Thoracic aorta (tissue), 2 donors: ENCODE data around the gene ADAM15. TPM values are rescaled to one million over a fixed set of nuclear protein-coding genes. Genes with fewer than 3 reads are reported as not detected.

Experiments
- ATAC-seq: fragments of 150-250 bp; one replicate; pipeline ENCODE4 v1.8.0; 2017; ENCODE audit warnings: low read depth; ENCODE audit not compliant: insufficient number of reproducible peaks, low FRiP score
- DNase-seq: peaks from one replicate; pipeline ENCODE4 v3.0.0-alpha.2; 2020; ENCODE audit warnings: low spot score
- H3K27ac ChIP-seq, 2 donors: fragments of 200-600 bp; sonication (generic); 1 replicate in 1 of 2; 2 replicates in 1 of 2; pipeline ENCODE4 v1.5.1; 2016; ENCODE audit warnings: mild to moderate bottlenecking in 2 of 2, moderate library complexity in 2 of 2
- H3K27me3 ChIP-seq: fragments of 200-600 bp; sonication (generic); replicated peaks from 2 replicates; pipeline ENCODE4 v1.6.0; 2016; ENCODE audit warnings: mild to moderate bottlenecking; ENCODE audit not compliant: insufficient read depth
- H3K36me3 ChIP-seq: fragments of 200-600 bp; sonication (generic); one replicate; pipeline ENCODE4 v1.5.1; 2016
- H3K4me1 ChIP-seq, 2 donors: fragments of 200-600 bp; sonication (generic); 1 replicate in 1 of 2; 2 replicates in 1 of 2; pipeline versions ENCODE4 v1.5.1 to v1.6.0; 2016; ENCODE audit warnings: low read depth in 2 of 2, mild to moderate bottlenecking in 1 of 2; ENCODE audit not compliant: control insufficient read depth in 1 of 2
- H3K4me3 ChIP-seq: fragments of 200-600 bp; sonication (generic); 2 replicates; pipeline ENCODE4 v1.5.1; 2016; ENCODE audit warnings: mild to moderate bottlenecking
- H3K9me3 ChIP-seq: fragments of 200-600 bp; sonication (generic); 2 replicates; pipeline ENCODE4 v1.5.1; 2016
- total RNA-seq, 2 donors: library from RNA; depleted of rRNA; stranded (reverse); fragments of >200 nt; gene quantifications; one replicate each; pipeline versions ENCODE4 v1.1.0 to v1.2.3, GENCODE V29; 2016
- TF ChIP-seq, protein P1 (sequence below): fragments of 200-600 bp; sonication (generic); IDR thresholded peaks from one replicate; pipeline ENCODE4 v1.5.1; 2019; ENCODE audit warnings: antibody characterized with exemption

Gene ADAM15
- total RNA-seq, 2 donors from 2014 or later = 119 to 144 TPM

DNA sequence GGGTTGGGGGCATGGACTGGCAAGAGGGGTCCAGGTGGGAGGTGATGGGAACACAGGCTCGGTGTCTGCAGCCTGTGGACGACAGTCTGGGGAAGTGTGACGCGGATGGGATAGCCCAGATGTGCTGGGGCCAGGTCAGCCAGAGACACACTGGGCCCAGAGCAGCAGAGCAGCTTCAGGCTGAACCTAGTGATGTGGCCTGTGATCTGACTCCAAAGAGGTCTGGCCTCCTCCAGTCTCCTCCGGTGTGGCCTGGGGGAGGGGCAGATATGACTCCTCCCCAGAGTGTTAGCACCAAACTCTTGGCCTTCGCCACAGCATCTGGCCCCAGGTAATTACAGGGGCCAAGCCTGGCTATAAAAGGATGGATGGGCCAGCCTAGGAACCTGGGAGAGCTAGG, 41.0 kb downstream of the ADAM15 start:
- no peak for ATAC-seq
- H3K27ac ChIP-seq = no peak overlapping the region

DNA sequence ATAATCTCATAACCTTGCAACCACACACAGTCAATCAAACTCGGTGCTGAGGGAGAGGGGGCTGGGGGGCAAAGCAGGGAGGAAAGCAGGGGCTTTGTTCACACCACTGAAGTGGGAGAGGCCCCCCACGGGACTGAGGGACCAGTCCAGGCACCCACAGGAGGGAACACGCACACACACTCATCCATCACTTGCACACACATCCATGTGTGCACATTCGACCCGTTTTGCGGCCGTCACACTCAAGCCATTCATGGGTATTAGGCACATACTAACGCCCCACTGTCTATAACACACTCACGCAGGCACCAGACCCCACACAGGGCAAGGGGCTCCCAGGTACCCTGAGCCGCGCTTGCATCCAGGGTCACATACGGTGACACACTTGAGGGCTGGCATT, 41.5 kb downstream of the ADAM15 start:
- Histone ChIP-seq H3K9me3 (no peaks in the 10 kb centered on the region), H3K27ac (no peak overlapping the region), H3K27me3 (no peaks in the 10 kb centered on the region), H3K4me1 (peaks cover 3 to 21% of the 10 kb centered on the region in 2 donors), H3K4me3 (no peak overlapping the region), H3K36me3 (no peaks in the 10 kb centered on the region)
- TF ChIP-seq, protein P1, sequence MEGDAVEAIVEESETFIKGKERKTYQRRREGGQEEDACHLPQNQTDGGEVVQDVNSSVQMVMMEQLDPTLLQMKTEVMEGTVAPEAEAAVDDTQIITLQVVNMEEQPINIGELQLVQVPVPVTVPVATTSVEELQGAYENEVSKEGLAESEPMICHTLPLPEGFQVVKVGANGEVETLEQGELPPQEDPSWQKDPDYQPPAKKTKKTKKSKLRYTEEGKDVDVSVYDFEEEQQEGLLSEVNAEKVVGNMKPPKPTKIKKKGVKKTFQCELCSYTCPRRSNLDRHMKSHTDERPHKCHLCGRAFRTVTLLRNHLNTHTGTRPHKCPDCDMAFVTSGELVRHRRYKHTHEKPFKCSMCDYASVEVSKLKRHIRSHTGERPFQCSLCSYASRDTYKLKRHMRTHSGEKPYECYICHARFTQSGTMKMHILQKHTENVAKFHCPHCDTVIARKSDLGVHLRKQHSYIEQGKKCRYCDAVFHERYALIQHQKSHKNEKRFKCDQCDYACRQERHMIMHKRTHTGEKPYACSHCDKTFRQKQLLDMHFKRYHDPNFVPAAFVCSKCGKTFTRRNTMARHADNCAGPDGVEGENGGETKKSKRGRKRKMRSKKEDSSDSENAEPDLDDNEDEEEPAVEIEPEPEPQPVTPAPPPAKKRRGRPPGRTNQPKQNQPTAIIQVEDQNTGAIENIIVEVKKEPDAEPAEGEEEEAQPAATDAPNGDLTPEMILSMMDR = no peak
- no peak for DNase-seq
- ATAC-seq = no peak

More for the DNA sequence above, 41.0 kb downstream of the ADAM15 start:
- Histone ChIP-seq H3K9me3 (no peaks in the 10 kb centered on the region), H3K4me1 (peaks cover 3 to 21% of the 10 kb centered on the region in 2 donors), H3K4me3 (no peak overlapping the region), H3K36me3 (no peaks in the 10 kb centered on the region), H3K27me3 (no peaks in the 10 kb centered on the region)
- no peak for DNase-seq
- TF ChIP-seq, protein P1 = no peak

DNA sequence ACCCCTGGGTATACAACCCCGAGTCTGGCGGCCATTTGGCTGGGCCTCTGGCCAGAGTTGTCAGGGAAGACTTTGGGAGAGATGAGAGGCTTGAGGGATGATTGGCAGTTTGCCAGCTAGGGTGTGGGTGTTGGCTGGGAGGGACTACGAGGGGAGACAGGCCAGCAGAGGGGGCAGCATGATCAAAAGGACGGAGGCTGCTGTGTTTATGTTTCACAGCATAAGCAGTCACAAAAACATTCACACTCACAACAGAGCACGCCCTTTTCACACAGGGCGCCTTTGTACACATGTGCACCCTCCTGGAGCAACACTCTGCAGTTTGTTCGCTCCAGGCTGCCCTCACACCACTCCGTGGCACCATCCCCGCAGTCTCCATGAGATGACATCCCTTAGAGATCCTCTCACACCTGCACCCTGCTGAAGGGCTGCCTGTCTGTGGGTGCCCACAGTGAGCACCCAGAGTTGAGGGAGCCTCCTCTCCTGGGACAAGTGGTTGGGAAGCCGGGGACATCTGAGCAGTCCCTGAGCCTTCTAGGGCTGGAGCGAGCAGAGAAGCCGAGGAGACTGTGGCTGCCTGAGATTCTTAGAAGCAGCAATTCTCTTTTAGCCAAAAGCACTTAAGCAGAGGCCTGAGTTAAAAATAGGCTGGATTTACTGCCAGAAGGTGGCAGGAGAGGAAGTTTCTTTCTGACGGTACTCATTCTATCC, 43.0 kb downstream of the ADAM15 start:
- Histone ChIP-seq H3K4me3 (peak overlapping the region; percentile 24), H3K27ac (peak overlapping the region in 1 of 2 donors; percentile 34)

DNA sequence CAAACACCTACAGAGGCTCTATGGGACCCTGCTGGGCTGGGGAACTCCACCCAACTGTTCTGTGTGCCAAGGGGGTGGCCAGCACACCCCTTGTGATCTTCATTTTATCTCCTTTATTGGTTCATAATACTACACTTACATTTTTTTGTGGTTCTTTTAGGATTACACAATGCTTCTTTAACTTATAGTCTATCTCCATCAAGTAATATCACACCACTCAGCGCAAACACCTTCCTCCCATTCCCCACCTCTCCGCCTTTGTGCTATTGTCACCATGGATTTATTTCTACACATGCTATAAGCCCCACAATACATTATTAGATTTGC, 43.5 kb downstream of the ADAM15 start:
- peak overlapping the region in 1 of 2 donors; percentile 34 for H3K27ac ChIP-seq
- TF ChIP-seq, protein P1 = no peak

More for the DNA sequence above, 43.0 kb downstream of the ADAM15 start:
- H3K36me3 ChIP-seq = no peaks in the 10 kb centered on the region
- no peak for ATAC-seq
- no peak for DNase-seq
- TF ChIP-seq, protein P1 = no peak
- H3K27me3 ChIP-seq = no peaks in the 10 kb centered on the region
- H3K4me1 ChIP-seq = peaks cover 3 to 21% of the 10 kb centered on the region in 2 donors
- no peaks in the 10 kb centered on the region for H3K9me3 ChIP-seq

DNA sequence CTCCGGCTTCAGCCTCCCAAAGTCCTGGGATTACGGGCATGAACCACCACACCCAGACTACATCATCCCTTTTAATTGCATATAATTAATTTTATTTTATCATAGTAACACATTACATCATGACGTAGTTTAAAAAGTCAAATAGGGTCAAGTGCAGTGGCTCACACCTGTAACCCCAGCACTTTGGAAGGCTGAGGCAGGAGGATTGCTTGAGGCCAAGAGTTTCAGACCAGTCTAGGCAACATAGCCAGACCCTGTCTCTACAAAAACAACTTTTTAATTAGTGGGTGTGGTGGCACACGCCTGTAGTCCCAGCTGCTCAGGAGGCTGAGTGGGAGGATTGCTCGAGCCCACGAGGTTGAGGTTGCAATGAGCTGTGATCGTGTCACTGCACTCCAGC, 48.2 kb downstream of the ADAM15 start:
- H3K27ac ChIP-seq = no peak overlapping the region
- no peaks in the 10 kb centered on the region for H3K36me3 ChIP-seq
- H3K27me3 ChIP-seq = no peaks in the 10 kb centered on the region
- ATAC-seq (no peak), DNase-seq (no peak)
- peaks cover 0 to 4% of the 10 kb centered on the region in 2 donors for H3K4me1 ChIP-seq
- no peaks in the 10 kb centered on the region for H3K9me3 ChIP-seq
- TF ChIP-seq, protein P1 = no peak
- H3K4me3 ChIP-seq = no peak overlapping the region

More for the DNA sequence above, 43.5 kb downstream of the ADAM15 start:
- DNase-seq (no peak), ATAC-seq (no peak)
- no peaks in the 10 kb centered on the region for H3K36me3 ChIP-seq
- no peaks in the 10 kb centered on the region for H3K9me3 ChIP-seq
- peaks cover 3 to 21% of the 10 kb centered on the region in 2 donors for H3K4me1 ChIP-seq
- no peak overlapping the region for H3K4me3 ChIP-seq
- H3K27me3 ChIP-seq = no peaks in the 10 kb centered on the region
